ENCODE measurements around the gene AGPAT3. TPM values are rescaled to one million over a fixed set of nuclear protein-coding genes. Genes with fewer than 3 reads are reported as not detected.

The AGPAT3 gene
- total RNA-seq, 1 experiment from 2014 or later = 58.3 TPM

DNA sequence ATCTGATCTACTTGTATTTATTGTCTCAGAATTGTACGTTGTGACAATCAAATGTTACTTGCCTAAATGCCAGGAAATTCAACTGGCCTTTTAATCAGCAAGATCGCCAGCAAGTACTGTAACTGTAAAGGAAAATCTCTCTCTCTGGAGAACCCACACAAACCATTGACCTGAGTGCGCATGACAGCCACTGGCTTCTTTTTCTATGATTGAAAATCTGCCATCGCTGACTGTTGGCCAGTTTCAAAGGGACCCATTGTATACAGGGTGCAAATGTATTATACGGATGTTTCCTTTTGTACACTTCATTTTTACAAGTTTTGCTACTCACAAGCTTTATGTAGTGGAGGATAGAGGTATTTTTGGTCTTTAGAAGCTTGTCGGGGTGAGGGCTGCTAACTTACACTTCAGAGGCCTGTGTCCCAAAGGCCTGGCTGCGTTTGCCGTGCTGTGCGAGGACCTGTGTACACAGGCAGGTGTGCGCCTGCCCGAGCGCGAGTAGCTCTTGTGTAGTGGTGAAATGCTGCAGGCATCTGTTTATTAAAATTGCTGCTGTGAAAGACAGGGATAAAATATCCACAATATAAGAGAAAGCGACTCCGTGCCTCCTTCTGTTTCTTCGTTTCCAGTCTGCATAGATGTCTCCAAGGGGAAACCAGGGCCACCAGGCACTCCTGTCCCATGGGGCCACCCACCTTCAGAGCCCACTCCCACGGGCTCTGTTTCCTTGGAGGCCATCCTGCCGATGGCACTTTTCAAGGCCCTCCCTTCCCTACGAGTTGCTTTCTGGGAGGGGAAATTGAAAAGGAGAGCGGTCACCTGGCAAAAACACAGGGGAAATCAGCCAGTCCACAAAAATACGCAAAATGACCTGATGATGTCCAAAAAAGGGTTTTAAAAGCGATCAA lies 121.8 kb downstream of the AGPAT3 start:
- intact Hi-C loops (cut with micrococcal nuclease) = no loop called here

DNA sequence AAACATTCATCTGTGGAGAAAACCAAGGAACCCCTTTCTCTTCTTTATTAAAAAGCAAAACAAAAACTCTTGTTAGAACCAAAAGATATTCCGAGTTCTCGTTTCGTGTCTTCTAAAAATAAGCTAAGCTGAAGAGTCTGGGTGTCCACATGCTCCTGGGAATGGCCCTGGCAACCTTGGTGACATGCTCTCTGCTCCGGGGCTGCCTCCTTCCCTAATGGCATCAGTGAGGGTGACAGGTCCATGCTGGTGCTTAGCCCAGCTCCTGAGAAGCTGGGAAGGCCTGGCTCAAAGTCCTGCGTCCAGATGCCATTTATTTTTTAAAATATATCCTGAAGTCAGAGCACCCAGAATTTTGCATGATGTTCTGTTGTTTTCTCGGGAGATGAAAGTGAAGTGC lies 122.5 kb downstream of the AGPAT3 start:
- BruUV-seq (replicated peaks) = no TSS peak
- Mint-ChIP-seq H3K36me3 (ENCODE audit: insufficient read depth, unreplicated experiment) (peaks cover 8% of the 10 kb centered on the region), H3K4me3 (ENCODE audit: unreplicated experiment) (no peak overlapping the region), H3K9me3 (ENCODE audit: unreplicated experiment) (no peaks in the 10 kb centered on the region), H3K27me3 (ENCODE audit: insufficient read depth, unreplicated experiment) (no peaks in the 10 kb centered on the region), H3K4me1 (ENCODE audit: insufficient read depth, unreplicated experiment) (no peaks in the 10 kb centered on the region), H3K27ac (ENCODE audit: low read depth, unreplicated experiment) (no peak overlapping the region)
- intact Hi-C loops (cut with micrococcal nuclease) = no loop called here
- CTCF ChIA-PET = no interaction called here
- POLR2A ChIA-PET = no interaction called here
- no peak for DNase-seq (ENCODE audit: unreplicated experiment)
- TF ChIP-seq, protein P1, sequence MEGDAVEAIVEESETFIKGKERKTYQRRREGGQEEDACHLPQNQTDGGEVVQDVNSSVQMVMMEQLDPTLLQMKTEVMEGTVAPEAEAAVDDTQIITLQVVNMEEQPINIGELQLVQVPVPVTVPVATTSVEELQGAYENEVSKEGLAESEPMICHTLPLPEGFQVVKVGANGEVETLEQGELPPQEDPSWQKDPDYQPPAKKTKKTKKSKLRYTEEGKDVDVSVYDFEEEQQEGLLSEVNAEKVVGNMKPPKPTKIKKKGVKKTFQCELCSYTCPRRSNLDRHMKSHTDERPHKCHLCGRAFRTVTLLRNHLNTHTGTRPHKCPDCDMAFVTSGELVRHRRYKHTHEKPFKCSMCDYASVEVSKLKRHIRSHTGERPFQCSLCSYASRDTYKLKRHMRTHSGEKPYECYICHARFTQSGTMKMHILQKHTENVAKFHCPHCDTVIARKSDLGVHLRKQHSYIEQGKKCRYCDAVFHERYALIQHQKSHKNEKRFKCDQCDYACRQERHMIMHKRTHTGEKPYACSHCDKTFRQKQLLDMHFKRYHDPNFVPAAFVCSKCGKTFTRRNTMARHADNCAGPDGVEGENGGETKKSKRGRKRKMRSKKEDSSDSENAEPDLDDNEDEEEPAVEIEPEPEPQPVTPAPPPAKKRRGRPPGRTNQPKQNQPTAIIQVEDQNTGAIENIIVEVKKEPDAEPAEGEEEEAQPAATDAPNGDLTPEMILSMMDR (IDR thresholded peaks at IDR 0.05; ENCODE audit: unreplicated experiment) = no peak

More for the DNA sequence above, 121.8 kb downstream of the AGPAT3 start:
- ChIA-PET CTCF (no interaction called here), POLR2A (interaction anchor here (0.6 kb wide), 1 partner anchor 24 kb away, joined by 4 read pairs; no protein-coding TSS in a partner anchor)
- Mint-ChIP-seq H3K9me3 (ENCODE audit: unreplicated experiment) (no peaks in the 10 kb centered on the region), H3K4me1 (ENCODE audit: insufficient read depth, unreplicated experiment) (no peaks in the 10 kb centered on the region), H3K36me3 (ENCODE audit: insufficient read depth, unreplicated experiment) (peaks cover 16% of the 10 kb centered on the region), H3K4me3 (ENCODE audit: unreplicated experiment) (no peak overlapping the region), H3K27me3 (ENCODE audit: insufficient read depth, unreplicated experiment) (no peaks in the 10 kb centered on the region), H3K27ac (ENCODE audit: low read depth, unreplicated experiment) (no peak overlapping the region)
- no TSS peak for BruUV-seq (replicated peaks)
- TF ChIP-seq, protein P1 (IDR thresholded peaks at IDR 0.05; ENCODE audit: unreplicated experiment) = no peak
- no peak for DNase-seq (ENCODE audit: unreplicated experiment)

DNA sequence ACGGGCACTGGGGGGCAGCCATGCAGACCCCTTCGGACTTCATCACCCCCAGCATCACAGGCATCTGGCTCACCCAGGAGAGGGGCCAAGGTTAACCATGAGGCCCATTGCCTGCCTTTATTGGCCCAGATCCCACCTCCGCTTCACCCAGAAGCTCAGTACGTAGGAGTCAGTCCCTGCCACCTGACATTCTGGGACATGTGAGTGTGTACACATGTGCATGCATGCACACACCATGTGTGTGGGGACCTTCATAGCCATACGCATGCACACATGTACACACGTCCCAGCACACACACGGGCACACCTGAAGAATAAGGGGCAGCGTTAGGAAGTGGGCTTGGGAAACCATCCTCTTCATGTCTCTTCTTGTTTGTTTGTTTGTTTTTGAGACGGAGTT lies 123.0 kb downstream of the AGPAT3 start:
- no peaks in the 10 kb centered on the region for H3K9me3 Mint-ChIP-seq (ENCODE audit: unreplicated experiment)
- no peaks in the 10 kb centered on the region for H3K27me3 Mint-ChIP-seq (ENCODE audit: insufficient read depth, unreplicated experiment)
- POLR2A ChIA-PET = no interaction called here
- H3K36me3 Mint-ChIP-seq (ENCODE audit: insufficient read depth, unreplicated experiment) = peaks cover 6% of the 10 kb centered on the region
- no TSS peak for BruUV-seq (replicated peaks)
- DNase-seq (ENCODE audit: unreplicated experiment) = no peak
- no peak overlapping the region for H3K4me3 Mint-ChIP-seq (ENCODE audit: unreplicated experiment)
- H3K4me1 Mint-ChIP-seq (ENCODE audit: insufficient read depth, unreplicated experiment) = no peaks in the 10 kb centered on the region
- CTCF ChIA-PET = no interaction called here
- TF ChIP-seq, protein P1 (IDR thresholded peaks at IDR 0.05; ENCODE audit: unreplicated experiment) = no peak
- no peak overlapping the region for H3K27ac Mint-ChIP-seq (ENCODE audit: low read depth, unreplicated experiment)
- intact Hi-C loops (cut with micrococcal nuclease) = no loop called here

DNA sequence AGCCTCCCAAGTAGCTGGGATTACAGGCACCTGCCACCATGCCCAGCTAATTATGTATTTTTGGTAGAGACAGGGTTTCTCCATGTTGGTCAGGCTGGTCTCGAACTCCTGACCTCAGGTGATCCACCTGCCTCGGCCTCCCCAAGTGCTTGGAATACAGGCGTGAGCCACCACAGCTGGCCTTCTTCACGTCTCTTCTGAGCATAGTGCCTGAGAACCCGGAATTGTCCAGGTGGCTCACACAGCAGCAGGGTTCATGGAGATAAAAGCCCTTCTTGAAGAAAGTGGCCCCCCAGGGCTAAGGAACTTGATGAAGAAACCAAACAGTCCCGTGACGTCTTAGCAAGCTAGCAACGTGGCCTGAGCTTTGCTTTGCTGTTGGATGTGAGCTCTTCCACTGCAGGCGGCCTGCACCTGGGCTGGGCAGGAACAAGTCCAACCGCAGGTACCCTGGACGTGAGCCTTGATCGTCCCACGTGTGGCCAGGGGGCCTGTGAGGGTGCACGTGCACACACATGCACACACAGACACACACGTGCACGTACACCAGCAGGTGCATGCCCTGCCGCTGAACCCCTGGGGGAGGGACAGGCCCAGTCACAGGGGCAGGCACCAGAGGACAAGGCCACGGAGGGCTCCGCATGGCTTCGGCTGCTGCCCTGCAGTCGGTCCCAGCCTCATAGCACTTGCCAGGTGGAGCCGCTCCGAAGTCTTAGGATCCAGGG lies 123.6 kb downstream of the AGPAT3 start:
- Mint-ChIP-seq H3K4me3 (ENCODE audit: unreplicated experiment) (no peak overlapping the region), H3K9me3 (ENCODE audit: unreplicated experiment) (no peaks in the 10 kb centered on the region), H3K36me3 (ENCODE audit: insufficient read depth, unreplicated experiment) (peaks cover 6% of the 10 kb centered on the region), H3K27ac (ENCODE audit: low read depth, unreplicated experiment) (no peak overlapping the region), H3K27me3 (ENCODE audit: insufficient read depth, unreplicated experiment) (no peaks in the 10 kb centered on the region), H3K4me1 (ENCODE audit: insufficient read depth, unreplicated experiment) (no peaks in the 10 kb centered on the region)
- POLR2A ChIA-PET = no interaction called here
- DNase-seq (ENCODE audit: unreplicated experiment) = no peak
- CTCF ChIA-PET = no interaction called here
- TF ChIP-seq, protein P1 (IDR thresholded peaks at IDR 0.05; ENCODE audit: unreplicated experiment) = no peak
- no TSS peak for BruUV-seq (replicated peaks)
- intact Hi-C loops (cut with micrococcal nuclease) = no loop called here

All from MCF 10A (cell line).